ENCODE measurements around the gene SMDT1. TPM values are rescaled to one million over a fixed set of nuclear protein-coding genes. Genes with fewer than 3 reads are reported as not detected.

The SMDT1 gene
- polyA plus RNA-seq, 1 of the 3 experiments (the other 2 are of a cell fraction): 29.8 TPM

- TF ChIP-seq USF2 (IDR thresholded peaks at IDR 0.05; ENCODE audit: borderline replicate concordance, low read depth, low read length) (no peak), CTCF (IDR thresholded peaks at IDR 0.05) (no peak)
Measured at GRCh38 chr22:42072606-42073330, 6.7 kb upstream of the SMDT1 start (continued).

GRCh38 chr22:42073621-42074041 is 5.9 kb upstream of the SMDT1 start:
- H3K9me2 ChIP-seq: no peaks in the 10 kb centered on the region
- no peaks in the 10 kb centered on the region for H3K9me3 ChIP-seq
- TF ChIP-seq CTCF (IDR thresholded peaks at IDR 0.05): no peak
- no peak for TF ChIP-seq POLR2AphosphoS5 (IDR thresholded peaks at IDR 0.05; ENCODE audit: low read depth, low read length)
- no peak for TF ChIP-seq USF2 (IDR thresholded peaks at IDR 0.05; ENCODE audit: borderline replicate concordance, low read depth, low read length)
- TF ChIP-seq FOXJ3 (CRISPR knock-in tag; IDR thresholded peaks at IDR 0.05): no peak
- no peak for TF ChIP-seq RXRA (IDR thresholded peaks at IDR 0.05; ENCODE audit: borderline replicate concordance, low read depth)
- TF ChIP-seq ELF1 (IDR thresholded peaks at IDR 0.05): no peak
- no peak for TF ChIP-seq MXI1 (IDR thresholded peaks at IDR 0.05; ENCODE audit: low read depth, low read length)
- TF ChIP-seq TCF12 (IDR thresholded peaks at IDR 0.05): no peak
- TF ChIP-seq MAX (IDR thresholded peaks at IDR 0.05; ENCODE audit: low read depth): no peak
- no peak for TF ChIP-seq EZH2phosphoT487 (IDR thresholded peaks at IDR 0.05; ENCODE audit: borderline replicate concordance, low read depth)
- no peak for TF ChIP-seq JUND (IDR thresholded peaks at IDR 0.05)
- no peak for TF ChIP-seq CHD2 (IDR thresholded peaks at IDR 0.05; ENCODE audit: low read length, partially characterized antibody)
- no peak for TF ChIP-seq GABPA (IDR thresholded peaks at IDR 0.05; ENCODE audit: low read depth)
- TF ChIP-seq EP300 (IDR thresholded peaks at IDR 0.05; ENCODE audit: borderline replicate concordance in 1 of 2, low read depth in 1 of 2, low read length in 1 of 2): no peak
- no peak for TF ChIP-seq MEF2A (IDR thresholded peaks at IDR 0.05; ENCODE audit: borderline replicate concordance, low read depth)
- H3K9ac ChIP-seq: no peak overlapping the region
- H3K27me3 ChIP-seq (ENCODE audit: insufficient read depth): no peaks in the 10 kb centered on the region
- no peaks in the 10 kb centered on the region for H3K79me2 ChIP-seq (ENCODE audit: insufficient read depth)
- H2AFZ ChIP-seq (ENCODE audit: low read depth): no peak overlapping the region
- H3K4me1 ChIP-seq (ENCODE audit: control insufficient read depth in 1 of 2, insufficient read depth in 2 of 2, low read depth in 1 of 2, low read length in 1 of 2): peaks cover 8 to 9% of the 10 kb centered on the region in 2 experiments; a peak in 2 of 4 replicates
- ChIA-PET POLR2A (no interaction called here), CTCF (no interaction called here)
- H3K36me3 ChIP-seq (replicated peaks in 1 of 2; ENCODE audit: control insufficient read depth in 1 of 2, insufficient read depth in 2 of 2, low read length in 1 of 2): no peaks in the 10 kb centered on the region
- no CpG with 5 or more reads among the region's 14 CpGs for WGBS (ENCODE audit: low lambda C conversion rate)
- no peak for DNase-seq
- H3K4me3 ChIP-seq (ENCODE audit: low read depth in 2 of 2, low read length in 1 of 2): no peak overlapping the region
- no peak overlapping the region for H3K27ac ChIP-seq (ENCODE audit: low read depth in 2 of 2, low read length in 1 of 2)
- H3K4me2 ChIP-seq: no peak overlapping the region
- no peaks in the 10 kb centered on the region for H4K20me1 ChIP-seq (ENCODE audit: insufficient read depth)
- no peaks in the 10 kb centered on the region for H3F3A ChIP-seq (replicated peaks; ENCODE audit: insufficient read depth)

Measured in SK-N-SH (cell line).